WI38 (cell line): ENCODE measurements around the gene RIT2.
"Not testable (repeated sequence)": the region's sequence is repeated elsewhere in the genome, so short reads cannot be mapped to it uniquely, and the experiment has no call there.

Experiments used
- H3K4me3 ChIP-seq: 2 replicates; pipeline ENCODE4 v1.5.1; 2011; ENCODE audit warnings: low read depth, mild to moderate bottlenecking, control low read depth, low read length
- CTCF ChIP-seq: IDR thresholded peaks from 2 replicates; pipeline ENCODE4 v1.5.1; 2012; ENCODE audit warnings: low read depth, mild to moderate bottlenecking, control low read depth, low read length

RIT2 gene

GRCh38 chr18:42813570-42813969, 301.9 kb downstream of the RIT2 start:
- no peak overlapping the region for H3K4me3 ChIP-seq
- TF ChIP-seq CTCF: no peak

- TF ChIP-seq CTCF: no peak
- no peak overlapping the region for H3K4me3 ChIP-seq
Observed at GRCh38 chr18:42807887-42808286, 307.6 kb downstream of the RIT2 start.

GRCh38 chr18:42801706-42802105, 313.8 kb downstream of the RIT2 start:
- no peak overlapping the region for H3K4me3 ChIP-seq
- no peak for TF ChIP-seq CTCF

GRCh38 chr18:42798606-42799170, 316.8 kb downstream of the RIT2 start:
- no peak for TF ChIP-seq CTCF
- no peak overlapping the region for H3K4me3 ChIP-seq

- H3K4me3 ChIP-seq: not testable (repeated sequence)
Observed at GRCh38 chr18:42795213-42795789, 320.2 kb downstream of the RIT2 start.

- TF ChIP-seq CTCF: no peak
- no peak overlapping the region for H3K4me3 ChIP-seq
Observed at GRCh38 chr18:42792731-42793130, 322.8 kb downstream of the RIT2 start.

GRCh38 chr18:42784632-42785031, 330.9 kb downstream of the RIT2 start:
- no peak overlapping the region for H3K4me3 ChIP-seq
- no peak for TF ChIP-seq CTCF

GRCh38 chr18:42782929-42783328, 332.6 kb downstream of the RIT2 start:
- TF ChIP-seq CTCF: no peak
- H3K4me3 ChIP-seq: no peak overlapping the region
